PC-3 (cell line): ENCODE measurements around the gene APOLD1.

Experiments used
- CTCF ChIP-seq: fragments of 300-600 bp; sonication (generic); conservative IDR thresholded peaks from 2 replicates; pipeline ENCODE4 v1.5.1; 2017; ENCODE audit warnings: antibody characterized with exemption, low read depth, mild to moderate bottlenecking, low read length
- EZH2 ChIP-seq: fragments of 300-600 bp; sonication (generic); IDR thresholded peaks from one replicate; pipeline ENCODE4 v1.6.1; 2017; ENCODE audit warnings: antibody characterized with exemption, mild to moderate bottlenecking, low read length; ENCODE audit not compliant: unreplicated experiment
- EZH2phosphoT487 ChIP-seq: fragments of 300-600 bp; sonication (generic); IDR thresholded peaks from 2 replicates; pipeline ENCODE4 v1.6.1; 2018; ENCODE audit warnings: mild to moderate bottlenecking, antibody characterized with exemption, low read length, borderline replicate concordance

GRCh38 chr12:12810553-12811021, 25.1 kb downstream of the APOLD1 start:
- TF ChIP-seq CTCF: no peak
- TF ChIP-seq EZH2phosphoT487: no peak
- no peak for TF ChIP-seq EZH2
